HG03060 (cell line): ENCODE results near the gene SLC2A1.

Experiments
- ATAC-seq: cut with Tn5 transposase; IDR thresholded peaks from one replicate; pipeline ENCODE4 v1.9.1; 2021; ENCODE audit warnings: low read depth, moderate number of reproducible peaks; ENCODE audit not compliant: unreplicated experiment

Gene SLC2A1

DNA sequence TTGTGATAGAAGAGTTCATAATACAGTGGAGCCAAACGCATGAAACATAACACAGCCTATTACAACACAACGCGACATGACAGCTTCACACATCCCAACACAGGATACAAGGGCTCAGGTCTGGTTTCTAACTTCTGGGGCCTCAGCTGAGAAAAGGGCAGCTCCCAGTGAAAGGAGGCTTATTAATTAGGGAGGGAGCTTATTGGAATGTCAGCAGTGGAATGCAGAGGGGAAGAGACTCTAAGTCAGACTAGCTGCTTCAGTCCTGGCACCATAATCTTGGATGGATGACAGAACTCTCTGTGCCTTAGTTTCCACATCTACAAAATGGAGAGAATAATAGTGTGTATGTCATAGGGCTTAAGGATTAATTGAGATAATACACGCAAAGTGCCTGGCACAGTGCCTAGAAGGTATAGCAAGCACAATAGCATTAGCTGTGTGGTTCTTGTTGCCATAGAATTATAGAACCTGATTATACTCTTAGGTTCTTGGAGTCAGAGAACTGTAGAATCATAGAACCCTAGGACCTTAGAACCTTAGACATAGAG, 22.7 kb upstream of the SLC2A1 start:
- no peak for ATAC-seq

DNA sequence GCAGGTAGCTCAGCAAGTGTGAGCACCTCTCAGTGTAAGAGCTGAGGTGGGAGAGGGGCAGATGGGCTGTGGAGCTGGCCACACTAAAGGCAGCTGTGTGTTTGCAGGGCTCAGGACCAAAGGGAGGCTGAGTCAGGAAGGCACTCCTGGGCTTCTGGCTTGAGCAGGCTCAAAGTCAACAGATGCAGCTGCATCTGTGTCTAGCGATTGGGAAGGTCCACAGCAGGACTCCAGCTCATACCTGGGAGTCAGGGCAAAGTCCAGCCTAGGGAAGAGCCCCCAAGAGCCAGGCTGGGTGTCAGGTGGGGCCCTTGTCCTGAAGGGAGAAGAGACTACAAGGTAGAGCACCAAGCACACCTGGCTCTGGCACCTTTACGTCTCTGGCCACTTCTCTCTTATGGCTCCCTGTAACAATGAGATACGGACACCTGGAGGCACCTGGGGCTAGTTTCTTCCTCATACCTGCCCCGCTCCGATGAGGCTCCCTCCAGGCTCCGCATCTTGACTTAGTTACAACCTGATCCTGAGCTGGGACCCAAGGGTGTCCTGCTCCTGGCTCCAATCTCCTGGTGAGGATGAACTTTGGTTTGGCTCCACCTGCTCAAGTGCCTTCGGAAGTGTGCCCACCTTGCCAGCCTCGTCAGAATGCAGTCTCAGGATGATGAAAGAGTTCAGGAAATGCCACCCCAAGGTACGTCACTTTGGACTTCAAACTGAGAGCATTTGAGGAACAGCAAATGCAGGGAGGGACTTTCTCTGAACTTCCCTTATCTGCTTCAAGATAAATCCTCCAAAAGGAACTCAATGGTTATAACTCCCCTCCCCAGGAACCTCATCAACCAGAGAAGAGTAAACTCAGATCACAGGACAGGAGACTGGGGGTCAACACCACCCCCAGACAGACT, 21.5 kb upstream of the SLC2A1 start:
- no peak for ATAC-seq

GRCh38 chr1:42979036-42979430, 20.4 kb upstream of the SLC2A1 start:
- no peak for ATAC-seq

DNA sequence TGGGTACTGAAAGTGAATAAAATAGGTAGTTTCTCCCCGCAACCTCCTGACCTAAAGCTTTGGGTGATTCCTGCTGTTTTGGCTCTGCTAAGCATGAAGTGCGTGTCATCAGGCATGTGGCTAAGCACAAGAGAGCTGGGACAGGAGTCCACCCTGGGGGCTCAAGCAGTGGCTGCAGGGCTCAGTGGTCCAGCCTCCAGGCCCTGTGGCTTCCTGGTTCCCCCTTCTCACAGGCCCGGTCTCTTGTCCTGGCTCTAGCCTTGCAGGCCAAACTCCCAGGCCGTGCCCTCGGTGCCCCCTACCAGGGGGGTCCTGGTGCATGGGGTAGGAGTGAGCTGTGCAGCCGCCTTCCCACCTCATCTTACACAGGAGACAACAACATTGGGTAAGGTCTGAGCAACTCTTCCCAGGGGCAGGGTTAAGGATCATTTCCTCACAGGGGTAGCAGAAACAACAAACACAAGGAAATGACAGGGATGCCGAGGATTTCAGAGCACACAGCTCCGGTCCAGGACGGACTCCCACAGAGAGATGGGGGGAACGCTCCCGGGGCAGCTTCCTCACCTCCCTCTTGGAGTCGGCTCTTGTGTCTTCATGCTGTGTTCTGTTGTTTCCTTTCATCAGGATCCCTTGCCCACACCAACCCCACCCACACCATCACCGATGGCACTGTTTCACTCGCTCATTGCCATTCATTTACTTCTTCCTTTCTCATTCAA, 19.8 kb upstream of the SLC2A1 start:
- ATAC-seq, result no peak

DNA sequence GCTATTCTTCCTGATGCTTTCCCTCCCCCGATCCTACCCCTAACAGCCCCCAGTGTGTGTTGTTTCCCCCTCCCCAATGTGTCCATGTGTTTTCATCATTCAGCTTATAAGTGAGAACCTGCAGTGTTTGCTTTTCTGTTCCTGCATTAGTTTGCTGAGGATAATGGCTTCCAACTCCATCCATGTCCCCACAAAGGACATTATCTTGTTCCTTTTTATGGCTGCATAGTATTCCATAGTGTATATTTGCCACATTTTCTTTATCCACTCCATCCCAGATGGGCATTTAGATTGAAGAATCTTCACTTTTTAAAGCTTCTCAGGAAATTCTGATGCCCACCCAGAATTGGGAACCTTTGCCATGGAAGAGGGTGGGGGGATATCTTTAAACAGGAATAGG, 19.0 kb upstream of the SLC2A1 start:
- ATAC-seq, result no peak

- no peak for ATAC-seq
Measured at GRCh38 chr1:42975561-42976225, 17.0 kb upstream of the SLC2A1 start.

DNA sequence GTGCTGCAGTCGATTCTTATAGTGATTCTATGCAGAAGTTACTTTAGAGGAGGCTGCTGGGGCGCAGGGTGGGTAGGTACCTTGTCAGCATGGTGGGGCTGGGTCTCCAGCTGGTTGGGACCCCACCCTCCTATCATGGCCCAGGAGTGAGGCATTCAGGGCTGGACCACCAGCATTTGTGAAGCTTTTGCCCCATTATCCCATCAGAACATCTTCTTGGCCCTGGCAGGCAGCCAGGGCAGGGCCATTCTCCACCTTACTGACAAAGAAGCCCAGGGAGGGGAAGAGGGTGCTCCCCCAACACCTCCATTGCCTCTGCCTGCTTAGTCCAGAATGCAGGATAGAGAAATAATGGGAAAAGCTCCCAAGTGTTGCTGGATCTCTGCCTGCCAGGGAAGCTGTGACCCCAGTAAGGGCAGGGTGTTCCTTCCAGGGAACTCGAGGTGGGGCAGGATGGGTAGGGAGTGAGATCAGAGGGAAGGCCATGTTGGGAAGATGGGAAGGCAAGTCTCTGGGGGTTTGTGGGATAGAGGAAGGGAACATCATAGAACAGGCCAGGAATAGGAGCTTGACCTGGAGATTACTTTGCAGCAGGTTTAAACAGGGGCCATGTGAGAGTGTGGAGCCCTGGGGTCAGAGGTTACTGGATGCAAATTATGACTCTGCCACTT, 16.2 kb upstream of the SLC2A1 start:
- ATAC-seq, result no peak

- ATAC-seq, result no peak
Measured at GRCh38 chr1:42973799-42974198, 15.1 kb upstream of the SLC2A1 start.

DNA sequence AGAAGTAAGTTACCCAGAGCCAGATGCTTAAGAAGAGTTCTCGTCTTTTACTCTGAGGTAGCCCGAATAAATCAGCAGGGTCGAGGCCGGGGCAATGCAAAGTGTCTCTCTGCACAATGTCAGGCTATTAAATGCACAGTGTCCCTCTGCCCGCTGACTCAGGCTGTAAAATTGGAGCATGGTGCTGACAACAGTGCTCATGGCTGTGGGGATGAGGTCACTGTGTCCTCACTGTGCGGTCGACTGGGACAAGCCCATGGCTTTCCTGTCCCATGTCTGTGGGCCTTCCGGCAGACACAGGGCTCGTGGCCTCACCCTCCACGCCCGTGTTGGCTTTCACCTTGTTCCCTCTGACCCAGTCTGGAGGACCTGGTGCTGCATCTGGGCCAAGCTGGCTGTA, 14.6 kb upstream of the SLC2A1 start:
- no peak for ATAC-seq

DNA sequence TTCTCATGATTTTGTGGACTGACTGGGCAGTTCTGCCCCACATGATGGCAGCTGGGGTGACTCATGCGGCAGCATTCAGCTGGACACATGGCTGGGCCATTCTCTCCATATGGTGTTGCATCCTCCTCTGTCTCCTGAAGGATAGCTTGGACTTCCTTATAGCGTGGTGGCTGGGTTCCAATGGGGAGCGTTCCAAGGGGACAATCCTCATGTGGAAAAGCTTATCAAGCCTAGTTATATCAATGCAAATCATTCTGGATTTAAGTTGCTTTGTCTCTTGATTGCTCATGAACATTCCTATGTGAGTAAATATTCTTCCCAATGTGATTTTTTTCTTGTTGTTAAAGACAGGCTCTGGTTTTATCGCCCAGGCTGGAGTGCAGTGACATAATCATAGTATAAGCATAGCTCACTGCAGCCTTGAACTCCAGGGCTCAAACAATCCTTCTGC, 13.2 kb upstream of the SLC2A1 start:
- no peak for ATAC-seq

DNA sequence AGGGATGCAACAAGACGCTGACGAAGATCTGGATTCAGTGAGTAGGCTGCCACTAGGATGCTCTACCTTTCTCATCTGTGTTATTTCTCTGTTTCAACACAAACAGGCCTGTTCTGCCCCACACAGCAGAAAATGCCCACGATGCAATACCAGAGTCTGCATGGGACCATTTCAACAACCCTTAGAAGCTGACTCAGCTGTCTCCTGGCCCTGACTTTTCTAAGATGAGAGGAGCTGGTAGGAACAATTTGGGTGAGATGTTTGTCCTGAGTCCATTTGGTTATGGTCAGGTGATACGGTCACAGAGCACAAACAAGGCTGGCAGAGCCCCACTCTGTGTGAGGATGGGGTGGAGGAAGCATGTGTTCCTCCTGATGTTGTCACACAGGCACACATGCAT, 11.5 kb upstream of the SLC2A1 start:
- ATAC-seq, result no peak

- no peak for ATAC-seq
Measured at GRCh38 chr1:42968654-42969053, 10.0 kb upstream of the SLC2A1 start.

GRCh38 chr1:42966688-42967612, 8.3 kb upstream of the SLC2A1 start:
- no peak for ATAC-seq

GRCh38 chr1:42965378-42965777, 6.7 kb upstream of the SLC2A1 start:
- no peak for ATAC-seq

DNA sequence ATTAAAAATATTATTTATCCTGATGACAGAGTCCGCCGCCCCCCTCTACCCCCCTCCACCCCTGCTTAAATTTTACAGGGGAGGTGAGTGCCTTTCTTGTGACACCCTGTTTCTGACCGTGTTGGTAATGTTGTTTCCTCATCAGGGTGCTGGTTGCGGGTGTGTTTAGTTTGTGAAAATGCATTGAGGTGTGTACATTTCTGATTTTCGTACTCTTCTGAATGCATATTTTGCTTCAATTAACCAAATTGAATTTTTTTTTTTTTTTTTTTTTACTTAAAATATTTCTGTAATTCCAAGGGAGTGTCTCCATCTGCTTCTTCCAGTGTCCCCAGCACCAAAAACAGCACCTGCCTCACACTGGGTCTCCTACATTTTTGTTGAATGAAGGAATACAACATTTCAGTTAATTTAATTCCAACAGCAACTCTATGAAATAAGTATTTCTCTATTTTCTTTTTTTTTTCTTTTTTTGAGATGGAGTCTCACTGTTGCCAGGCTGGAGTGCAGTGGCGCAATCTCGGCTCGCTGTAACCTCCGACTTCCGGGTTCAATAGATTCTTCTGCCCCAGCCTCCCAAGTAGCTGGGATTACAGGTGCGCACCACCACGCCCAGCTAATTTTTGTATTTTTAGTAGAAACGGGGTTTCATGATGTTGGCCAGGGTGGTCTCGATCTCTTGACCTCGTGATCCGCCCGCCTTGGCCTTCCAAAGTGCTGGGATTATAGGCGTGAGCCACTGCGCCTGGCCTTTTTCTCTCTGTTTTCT, 5.6 kb upstream of the SLC2A1 start:
- ATAC-seq, result no peak

GRCh38 chr1:42963378-42964043, 4.8 kb upstream of the SLC2A1 start:
- no peak for ATAC-seq

DNA sequence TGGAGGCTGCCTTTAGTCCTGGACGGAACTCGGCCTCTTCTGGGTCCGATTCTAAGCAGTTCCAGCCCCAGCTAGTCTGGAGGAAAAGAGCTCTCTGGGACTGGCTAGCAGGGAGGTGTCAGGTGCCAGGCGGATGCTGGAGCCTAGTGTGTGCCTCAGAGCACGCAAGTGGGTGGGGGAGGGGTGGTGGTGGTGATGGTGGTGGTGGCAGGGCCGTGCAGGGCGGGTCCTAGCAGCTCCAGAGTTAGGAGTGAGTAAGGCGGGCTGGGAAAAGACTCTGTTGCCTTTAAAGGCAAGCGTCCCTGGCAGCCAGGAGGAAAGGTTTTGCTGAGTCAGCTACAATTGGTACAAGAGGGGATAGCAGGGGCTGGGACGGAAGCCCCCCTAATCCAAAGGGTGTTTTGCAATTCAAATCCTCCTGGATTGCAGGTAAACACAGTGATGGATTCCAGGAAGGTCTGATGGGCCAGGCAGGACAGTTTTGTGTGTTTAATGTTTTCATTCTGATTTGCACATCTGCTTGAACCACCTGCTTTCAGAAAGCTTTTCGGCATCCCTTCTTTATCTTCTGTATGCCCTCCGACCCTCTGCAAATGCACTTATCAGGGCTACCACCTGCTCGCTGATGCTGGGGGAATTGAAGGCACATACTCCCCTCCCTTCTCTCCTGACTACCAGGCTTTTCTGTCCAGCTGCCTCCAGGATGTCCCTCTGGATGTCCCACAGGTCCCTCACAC, 4.1 kb upstream of the SLC2A1 start:
- ATAC-seq, result no peak
